PC-3 (cell line): ENCODE measurements around the gene TBXAS1. TPM values are rescaled to one million over a fixed set of nuclear protein-coding genes. Genes with fewer than 3 reads are reported as not detected.

Experiments
- ATAC-seq: fragments of 200-7000 bp; cut with Tn5 transposase; 2 replicates; pipeline ENCODE4 v1.9.1; 2020; ENCODE audit warnings: mild to moderate bottlenecking, moderate library complexity
- BruUV-seq: library from RNA; stranded (reverse); fragments of 400-500 nt; replicated peaks from 2 replicates; lab custom pipeline; 2021; lab: Mats Ljungman, UMichigan
- CTCF ChIA-PET: fragments of 300-600 bp; sonication (Branson Sonifier 250); formaldehyde crosslinking; loops from one replicate; lab custom pipeline; 2022; ENCODE audit warnings: antibody characterized with exemption; lab: Charles Lee
- POLR2A ChIA-PET: fragments of 300-600 bp; sonication (Branson Sonifier 250); formaldehyde crosslinking; loops from one replicate; lab custom pipeline; 2022; ENCODE audit warnings: antibody characterized with exemption; ENCODE audit not compliant: unreplicated experiment; lab: Charles Lee
- DNase-seq: peaks from one replicate; pipeline ENCODE4 v3.0.0-alpha.2; 2015
- H2AFZ ChIP-seq: fragments of 300-600 bp; sonication (generic); 2 replicates; pipeline ENCODE4 v1.6.0; 2016; ENCODE audit warnings: antibody characterized with exemption, low read length
- H3F3A ChIP-seq: fragments of 300-600 bp; sonication (generic); one replicate; pipeline ENCODE4 v1.6.0; 2017; ENCODE audit warnings: antibody characterized with exemption, low read length, control low read depth, mild to moderate bottlenecking; ENCODE audit not compliant: unreplicated experiment
- H3K27ac ChIP-seq: fragments of 300-600 bp; sonication (generic); 2 replicates; pipeline ENCODE4 v1.5.1; 2016; ENCODE audit warnings: mild to moderate bottlenecking, low read length
- H3K27me3 ChIP-seq: fragments of 300-600 bp; sonication (generic); 2 replicates; pipeline ENCODE4 v1.6.1; 2016; ENCODE audit warnings: low read length, mixed read lengths
- H3K36me3 ChIP-seq: fragments of 300-600 bp; sonication (generic); 2 replicates; pipeline ENCODE4 v1.6.1; 2016; ENCODE audit warnings: low read depth, mixed run types, low read length, mixed read lengths
- H3K4me1 ChIP-seq: fragments of 300-600 bp; sonication (generic); 2 replicates; pipeline ENCODE4 v1.5.1; 2016; ENCODE audit warnings: low read length; ENCODE audit not compliant: insufficient read depth
- H3K4me2 ChIP-seq: fragments of 300-600 bp; sonication (generic); 2 replicates; pipeline ENCODE4 v1.6.0; 2016; ENCODE audit warnings: low read length
- H3K4me3 ChIP-seq: fragments of 300-600 bp; sonication (generic); 2 replicates; pipeline ENCODE4 v1.5.1; 2016; ENCODE audit warnings: mild to moderate bottlenecking, low read length, mixed read lengths
- H3K79me2 ChIP-seq: fragments of 300-600 bp; sonication (generic); 2 replicates; pipeline ENCODE4 v1.6.1; 2017; ENCODE audit warnings: low read length, mixed read lengths
- H3K9ac ChIP-seq: fragments of 300-600 bp; sonication (generic); 2 replicates; pipeline ENCODE4 v1.6.0; 2016; ENCODE audit warnings: mild to moderate bottlenecking, low read length
- H3K9me2 ChIP-seq: fragments of 300-600 bp; sonication (generic); replicated peaks from 2 replicates; pipeline ENCODE4 v1.6.1; 2016; ENCODE audit warnings: mixed run types, low read length, mixed read lengths
- H3K9me3 ChIP-seq: fragments of 300-600 bp; sonication (generic); 2 replicates; pipeline ENCODE4 v1.6.1; 2016; ENCODE audit warnings: low read length, mixed read lengths
- H4K20me1 ChIP-seq: fragments of 300-600 bp; sonication (generic); 2 replicates; pipeline ENCODE4 v1.6.1; 2016; ENCODE audit warnings: low read length, mixed read lengths
- CTCF ChIP-seq: fragments of 300-600 bp; sonication (generic); conservative IDR thresholded peaks from 2 replicates; pipeline ENCODE4 v1.5.1; 2017; ENCODE audit warnings: antibody characterized with exemption, low read depth, mild to moderate bottlenecking, low read length
- EZH2 ChIP-seq: fragments of 300-600 bp; sonication (generic); IDR thresholded peaks from one replicate; pipeline ENCODE4 v1.6.1; 2017; ENCODE audit warnings: antibody characterized with exemption, mild to moderate bottlenecking, low read length; ENCODE audit not compliant: unreplicated experiment
- EZH2phosphoT487 ChIP-seq: fragments of 300-600 bp; sonication (generic); IDR thresholded peaks from 2 replicates; pipeline ENCODE4 v1.6.1; 2018; ENCODE audit warnings: mild to moderate bottlenecking, antibody characterized with exemption, low read length, borderline replicate concordance
- intact Hi-C: fragments of 100-400 bp; cut with micrococcal nuclease; formaldehyde crosslinking; loops from 2 replicates; pipeline ENCODE4 v1.9.0; 2023
- total RNA-seq: library from RNA; depleted of rRNA; stranded (reverse); fragments of >200 nt; gene quantifications from 2 replicates; pipeline ENCODE4 v1.2.3, GENCODE V29; 2014

The TBXAS1 gene
- total RNA-seq, 1 experiment from 2014 or later = 21.8 TPM

- no peaks in the 10 kb centered on the region for H4K20me1 ChIP-seq
- POLR2A ChIA-PET = no interaction called here
- H3K27ac ChIP-seq = no peak overlapping the region
- no peak for TF ChIP-seq EZH2phosphoT487
- TF ChIP-seq EZH2 = no peak
- no peak for TF ChIP-seq CTCF
- H3K4me3 ChIP-seq = no peak overlapping the region
- no peak overlapping the region for H3K4me2 ChIP-seq
- H3K36me3 ChIP-seq = no peaks in the 10 kb centered on the region
- no peaks in the 10 kb centered on the region for H3K4me1 ChIP-seq
- no peaks in the 10 kb centered on the region for H3F3A ChIP-seq
- DNase-seq (no peak), ATAC-seq (no peak)
- BruUV-seq = no TSS peak
- no peaks in the 10 kb centered on the region for H3K9me2 ChIP-seq
- no peaks in the 10 kb centered on the region for H3K79me2 ChIP-seq
- no peak overlapping the region for H2AFZ ChIP-seq
- intact Hi-C loops = no loop called here
- H3K27me3 ChIP-seq = no peaks in the 10 kb centered on the region
- no peak overlapping the region for H3K9ac ChIP-seq
- CTCF ChIA-PET = no interaction called here
- H3K9me3 ChIP-seq = no peaks in the 10 kb centered on the region
Observed at GRCh38 chr7:139820089-139820488, 9.0 kb upstream of the TBXAS1 start.

- Histone ChIP-seq H3K27ac (no peak overlapping the region), H3K9ac (no peak overlapping the region), H3K9me2 (no peaks in the 10 kb centered on the region), H3K27me3 (no peaks in the 10 kb centered on the region), H3K4me3 (no peak overlapping the region), H2AFZ (no peak overlapping the region), H3K79me2 (no peaks in the 10 kb centered on the region), H3K4me2 (no peak overlapping the region), H3K4me1 (peaks cover 9% of the 10 kb centered on the region), H4K20me1 (no peaks in the 10 kb centered on the region), H3K36me3 (no peaks in the 10 kb centered on the region), H3K9me3 (no peaks in the 10 kb centered on the region), H3F3A (no peaks in the 10 kb centered on the region)
- no peak for ATAC-seq
- CTCF ChIA-PET = no interaction called here
- no peak for DNase-seq
- no peak for TF ChIP-seq EZH2
- no peak for TF ChIP-seq CTCF
- no peak for TF ChIP-seq EZH2phosphoT487
- no TSS peak for BruUV-seq
- POLR2A ChIA-PET = no interaction called here
- intact Hi-C loops = no loop called here
Observed at GRCh38 chr7:139821349-139822105, 7.5 kb upstream of the TBXAS1 start.

- Histone ChIP-seq H3K4me1 (peaks cover 9% of the 10 kb centered on the region), H2AFZ (no peak overlapping the region), H3F3A (no peaks in the 10 kb centered on the region), H3K79me2 (no peaks in the 10 kb centered on the region), H4K20me1 (no peaks in the 10 kb centered on the region), H3K4me3 (no peak overlapping the region), H3K4me2 (no peak overlapping the region), H3K9ac (no peak overlapping the region), H3K9me3 (no peaks in the 10 kb centered on the region), H3K9me2 (no peaks in the 10 kb centered on the region), H3K36me3 (no peaks in the 10 kb centered on the region), H3K27ac (no peak overlapping the region), H3K27me3 (no peaks in the 10 kb centered on the region)
- intact Hi-C loops = no loop called here
- BruUV-seq = no TSS peak
- DNase-seq (no peak), ATAC-seq (no peak)
- ChIA-PET POLR2A (interaction anchor here (0.6 kb wide), 1 partner anchor 529 kb away, joined by 5 read pairs; no protein-coding TSS in a partner anchor), CTCF (no interaction called here)
- TF ChIP-seq EZH2phosphoT487 = no peak
- TF ChIP-seq EZH2 = no peak
- no peak for TF ChIP-seq CTCF
Observed at GRCh38 chr7:139822855-139823254, 6.2 kb upstream of the TBXAS1 start.
